KOPT-K1 (cell line): Measurements from ENCODE around the gene TGOLN2.
A peak's percentile ranks its signal among the peaks of the same experiment; 100 is the strongest.
"Not testable (repeated sequence)": the region's sequence is repeated elsewhere in the genome, so short reads cannot be mapped to it uniquely, and the experiment has no call there.

Experiments used
- H3K27ac ChIP-seq: fragments of 200-600 bp; sonication (generic); 2 replicates; pipeline ENCODE4 v1.5.1; 2016; ENCODE audit warnings: antibody characterized with exemption, mild to moderate bottlenecking, low read depth, low read length; ENCODE audit not compliant: poor library complexity, severe bottlenecking
- H3K36me3 ChIP-seq: fragments of 200-600 bp; sonication (generic); 2 replicates; pipeline ENCODE4 v1.5.1; 2017; ENCODE audit warnings: antibody characterized with exemption, mild to moderate bottlenecking, low read length, moderate library complexity; ENCODE audit not compliant: insufficient read depth
- H3K9me3 ChIP-seq: fragments of 200-600 bp; sonication (generic); 2 replicates; pipeline ENCODE4 v1.5.1; 2017; ENCODE audit warnings: antibody characterized with exemption, low read length, mild to moderate bottlenecking; ENCODE audit not compliant: insufficient read depth, poor library complexity, severe bottlenecking

The TGOLN2 gene

DNA sequence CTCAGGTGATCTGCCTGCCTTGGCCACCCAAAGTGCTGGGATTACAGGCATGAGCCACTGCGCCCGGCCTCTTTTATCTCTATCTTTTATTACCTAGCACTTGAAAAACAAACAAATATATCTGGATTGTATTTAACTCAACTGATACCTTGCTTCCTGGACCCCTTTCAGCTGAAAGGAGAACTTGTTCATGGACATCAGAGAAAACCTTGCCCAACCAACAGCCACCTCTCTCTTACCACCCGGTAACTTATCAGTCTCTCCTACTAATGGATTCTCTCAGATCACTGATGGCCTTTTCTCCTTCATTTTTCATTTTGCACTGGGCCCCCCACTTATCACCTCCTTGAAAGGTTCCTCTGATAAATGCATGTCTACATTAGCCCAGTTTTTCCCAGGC is 19.8 kb upstream of the TGOLN2 start:
- no peaks in the 10 kb centered on the region for H3K9me3 ChIP-seq
- no peak overlapping the region for H3K27ac ChIP-seq
- H3K36me3 ChIP-seq = peaks cover 78% of the 10 kb centered on the region

- Histone ChIP-seq H3K27ac (no peak overlapping the region), H3K9me3 (no peaks in the 10 kb centered on the region), H3K36me3 (peaks cover 58% of the 10 kb centered on the region)
Measured at GRCh38 chr2:85344356-85344954, 16.7 kb upstream of the TGOLN2 start.

DNA sequence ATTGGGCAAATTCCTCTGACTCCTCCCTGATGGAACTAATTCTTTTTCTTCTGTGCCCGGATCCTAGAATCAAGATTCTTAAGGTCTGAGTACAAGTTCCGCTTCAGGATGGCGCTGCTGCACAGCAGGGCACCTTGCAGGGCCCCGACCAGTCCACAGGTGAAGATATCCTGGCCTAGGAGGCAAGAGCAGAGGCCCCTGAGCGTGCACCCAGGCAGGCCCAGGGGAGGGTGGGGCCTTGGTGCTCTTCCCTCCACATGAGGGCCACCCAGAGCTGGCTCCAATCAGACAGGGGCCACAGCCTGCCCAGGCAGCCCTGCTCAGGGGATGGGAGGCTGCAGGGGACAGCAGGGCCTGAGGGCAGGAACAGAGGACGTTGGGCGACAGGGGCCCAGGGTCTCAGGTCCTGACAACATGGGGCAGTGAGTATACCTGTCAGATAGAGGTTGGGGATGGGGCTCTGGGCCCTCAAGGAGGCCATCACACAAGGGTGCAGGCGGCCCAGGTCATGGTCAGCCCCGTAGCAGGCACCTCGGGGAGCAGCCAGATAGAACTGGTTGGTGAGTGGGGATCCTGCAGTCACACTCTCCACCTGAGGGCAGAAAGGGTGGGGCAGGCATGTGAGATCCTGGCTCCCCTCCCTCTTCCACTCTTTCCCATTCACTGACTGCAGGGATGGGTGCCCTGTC is 15.6 kb upstream of the TGOLN2 start:
- H3K36me3 ChIP-seq = peaks cover 52% of the 10 kb centered on the region
- not testable (repeated sequence) for H3K9me3 ChIP-seq, H3K27ac ChIP-seq

- Histone ChIP-seq H3K27ac (no peak overlapping the region), H3K9me3 (no peaks in the 10 kb centered on the region), H3K36me3 (peaks cover 43% of the 10 kb centered on the region)
Measured at GRCh38 chr2:85342156-85342555, 14.4 kb upstream of the TGOLN2 start.

GRCh38 chr2:85341269-85342029 is 13.7 kb upstream of the TGOLN2 start:
- Histone ChIP-seq H3K9me3 (no peaks in the 10 kb centered on the region), H3K36me3 (peaks cover 36% of the 10 kb centered on the region), H3K27ac (no peak overlapping the region)

DNA sequence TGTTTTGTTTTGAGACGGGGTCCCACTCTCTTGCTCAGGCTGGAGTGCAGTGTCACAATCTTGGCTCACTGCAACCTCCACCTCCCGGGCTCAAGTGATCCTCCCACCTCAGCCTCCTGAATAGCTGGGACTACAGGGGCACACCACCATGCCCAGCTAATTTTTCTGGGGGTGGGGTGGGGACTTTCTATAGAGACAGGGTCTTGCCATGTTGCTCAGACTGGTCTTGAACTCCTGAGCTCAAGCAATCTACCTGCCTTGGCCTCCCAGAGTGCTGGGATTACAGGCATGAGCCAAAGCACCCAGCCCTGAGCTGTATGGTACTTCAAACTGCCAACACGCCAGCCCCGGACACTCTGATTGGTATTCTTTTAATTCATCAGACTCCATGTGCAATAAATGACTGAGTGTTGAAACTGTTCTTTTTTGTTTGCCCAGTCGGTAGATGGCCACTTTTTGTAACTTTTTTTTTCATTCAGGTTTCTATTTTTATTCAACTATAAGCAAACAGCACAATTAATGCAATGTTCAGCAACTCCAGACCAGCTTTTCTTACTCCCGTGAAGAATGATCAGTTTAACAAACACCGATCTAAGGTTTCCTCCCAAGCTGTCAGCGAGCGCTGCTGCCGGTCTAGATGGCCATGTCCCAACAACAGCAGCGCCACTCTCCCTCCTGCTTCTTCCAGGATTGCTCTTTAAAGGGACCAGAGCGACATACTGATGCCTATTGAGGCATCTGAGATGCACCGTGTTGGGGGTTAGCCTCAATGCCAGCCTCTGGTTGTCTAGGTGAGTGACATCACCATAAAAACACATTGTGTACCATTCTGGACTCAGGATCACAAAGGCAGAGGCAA is 12.5 kb upstream of the TGOLN2 start:
- Histone ChIP-seq H3K27ac (no peak overlapping the region), H3K9me3 (no peaks in the 10 kb centered on the region), H3K36me3 (peaks cover 24% of the 10 kb centered on the region)

- no peaks in the 10 kb centered on the region for H3K36me3 ChIP-seq
- H3K9me3 ChIP-seq = no peaks in the 10 kb centered on the region
- no peak overlapping the region for H3K27ac ChIP-seq
Measured at GRCh38 chr2:85334928-85335327, 7.1 kb upstream of the TGOLN2 start.

DNA sequence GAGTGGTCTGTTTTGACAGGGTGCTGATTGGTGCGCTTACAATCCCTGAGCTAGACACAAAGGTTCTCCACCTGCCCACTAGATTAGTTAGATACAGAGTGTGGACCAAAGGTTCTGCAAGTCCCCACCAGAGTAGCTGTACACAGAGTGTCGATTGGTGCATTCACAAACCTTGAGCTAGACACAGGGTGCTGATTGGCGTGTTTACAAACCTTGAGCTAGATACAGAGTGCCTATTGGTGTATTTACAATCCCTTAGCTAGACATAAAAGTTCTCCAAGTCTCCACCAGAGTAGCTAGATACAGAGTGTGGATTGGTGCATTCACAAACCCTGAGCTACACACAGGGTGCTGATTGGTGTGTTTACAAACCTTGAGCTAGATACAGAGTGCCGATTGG is 6.1 kb upstream of the TGOLN2 start:
- not testable (repeated sequence) for H3K36me3 ChIP-seq, H3K27ac ChIP-seq, H3K9me3 ChIP-seq

DNA sequence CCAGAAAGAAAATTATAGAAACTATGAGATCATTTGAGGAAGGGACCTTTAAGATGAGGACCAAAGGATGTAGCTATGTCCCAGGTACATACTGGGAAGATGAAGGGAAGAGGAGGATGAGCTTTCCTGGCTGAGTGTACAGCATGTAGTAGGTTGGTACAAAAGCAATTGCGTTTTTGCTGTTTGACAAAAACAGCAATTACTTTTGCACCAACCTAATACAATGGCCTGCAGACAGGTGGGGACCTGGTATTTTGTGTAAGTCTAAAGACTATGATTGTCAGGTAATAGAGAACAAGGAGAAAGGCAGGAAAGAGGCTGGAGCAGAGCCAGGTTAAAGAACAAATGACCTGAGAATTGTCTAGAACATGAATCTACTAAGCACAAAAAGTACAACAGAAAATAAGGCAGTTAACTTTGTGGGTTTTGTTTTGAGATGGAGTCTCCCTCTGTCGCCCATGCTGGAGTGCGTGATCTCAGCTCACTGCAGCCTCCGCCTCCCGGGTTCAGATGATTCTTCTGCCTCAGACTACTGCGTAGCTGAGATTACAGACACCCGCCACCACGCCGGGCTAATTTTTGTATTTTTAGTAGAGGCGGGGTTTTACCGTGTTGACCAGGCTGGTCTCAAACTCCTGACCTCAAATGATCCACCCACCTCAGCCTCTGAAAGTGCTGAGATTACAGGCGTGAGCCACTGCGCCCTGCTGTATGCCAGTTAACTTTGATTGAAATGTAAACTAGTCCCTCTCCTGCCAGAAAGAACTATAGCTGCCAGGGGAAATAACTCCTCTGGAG is 3.2 kb upstream of the TGOLN2 start:
- no peaks in the 10 kb centered on the region for H3K9me3 ChIP-seq
- peaks cover 9% of the 10 kb centered on the region for H3K36me3 ChIP-seq
- no peak overlapping the region for H3K27ac ChIP-seq

DNA sequence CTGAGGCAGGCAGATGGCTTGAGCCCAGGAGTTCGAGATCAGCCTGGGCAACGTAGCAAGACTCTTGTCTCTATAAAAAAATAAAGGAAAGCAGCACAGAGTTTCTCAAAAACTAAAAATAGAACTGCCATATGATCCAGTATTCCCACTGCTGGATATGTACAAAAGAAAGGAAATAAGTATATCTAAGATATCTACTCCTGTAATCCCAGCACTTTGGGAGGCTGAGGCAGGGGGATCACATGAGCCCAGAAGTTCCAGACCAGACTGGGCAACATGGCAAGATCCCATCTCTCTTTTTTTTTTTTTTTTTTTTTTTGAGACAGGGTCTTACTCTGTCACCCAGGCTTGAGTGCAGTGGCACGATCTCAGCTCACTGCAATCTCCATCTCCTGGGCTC is 1.9 kb upstream of the TGOLN2 start:
- H3K36me3 ChIP-seq = peaks cover 22% of the 10 kb centered on the region
- not testable (repeated sequence) for H3K9me3 ChIP-seq, H3K27ac ChIP-seq

GRCh38 chr2:85329181-85329651 is 1.4 kb upstream of the TGOLN2 start:
- Histone ChIP-seq H3K27ac (peak overlapping the region; percentile 97), H3K36me3 (peaks cover 27% of the 10 kb centered on the region), H3K9me3 (no peaks in the 10 kb centered on the region)

GRCh38 chr2:85327160-85327821 is 498 bp downstream of the TGOLN2 start:
- H3K27ac ChIP-seq = peak overlapping the region; percentile 97
- H3K36me3 ChIP-seq = peaks cover 46% of the 10 kb centered on the region
- no peaks in the 10 kb centered on the region for H3K9me3 ChIP-seq

GRCh38 chr2:85326406-85327159 is 1.2 kb downstream of the TGOLN2 start:
- Histone ChIP-seq H3K36me3 (peaks cover 54% of the 10 kb centered on the region), H3K9me3 (no peaks in the 10 kb centered on the region), H3K27ac (peak overlapping the region; percentile 97)
